Stomach (tissue), 4 donors: Measurements from ENCODE around the gene RNF213.

Experiments
- EP300 ChIP-seq: sonication (generic); formaldehyde crosslinking; IDR thresholded peaks from one replicate; pipeline ENCODE4 v1.6.1; 2017; ENCODE audit warnings: antibody characterized with exemption
- TF ChIP-seq, protein P1 (sequence below), 7 experiments: fragments of 450-650 bp in 4 of 7; fragments of 200-600 bp in 3 of 7; sonication (generic) in 3 of 7; IDR thresholded peaks; one replicate each; pipeline ENCODE4 v1.5.1; 2016 to 2019; ENCODE audit warnings: antibody characterized with exemption in 7 of 7, control low read depth in 2 of 7, mild to moderate bottlenecking in 1 of 7

DNA sequence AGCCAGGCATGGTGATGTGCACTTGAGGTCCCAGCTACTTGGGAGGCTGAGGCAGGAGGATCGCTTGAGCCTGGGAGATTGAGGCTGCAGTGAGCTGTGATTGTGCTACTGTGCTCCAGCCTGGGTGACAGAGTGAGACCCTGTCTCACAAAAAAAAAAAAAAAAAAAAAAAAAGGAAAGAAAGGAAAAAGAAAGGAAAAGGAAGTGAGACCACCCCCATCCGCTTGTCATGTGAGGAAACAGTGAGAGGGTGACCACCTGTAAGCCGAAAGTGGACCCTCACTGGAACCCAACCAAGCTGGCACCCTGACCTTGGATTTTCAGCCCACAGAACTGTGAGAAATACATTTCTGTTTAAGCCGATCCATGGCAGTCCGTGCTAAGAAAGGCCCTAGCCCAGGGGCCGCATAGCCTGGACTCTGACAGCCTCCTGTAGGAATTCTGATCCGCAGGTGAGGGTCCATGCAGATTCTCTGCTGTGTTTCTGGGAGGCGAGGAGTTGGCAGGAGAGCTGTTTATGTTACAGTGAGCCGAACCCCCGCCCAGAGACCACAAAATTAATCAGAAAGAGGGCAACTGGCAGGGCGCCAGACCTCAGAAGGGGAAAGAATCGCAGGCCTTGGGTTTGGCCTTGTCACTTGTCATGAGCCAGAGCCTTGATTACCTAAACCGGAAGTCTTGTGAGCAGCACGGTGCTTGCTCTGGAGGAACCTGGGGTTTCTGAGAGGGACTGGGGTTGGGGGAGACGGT, 41.5 kb upstream of the RNF213 start:
- TF ChIP-seq, protein P1, sequence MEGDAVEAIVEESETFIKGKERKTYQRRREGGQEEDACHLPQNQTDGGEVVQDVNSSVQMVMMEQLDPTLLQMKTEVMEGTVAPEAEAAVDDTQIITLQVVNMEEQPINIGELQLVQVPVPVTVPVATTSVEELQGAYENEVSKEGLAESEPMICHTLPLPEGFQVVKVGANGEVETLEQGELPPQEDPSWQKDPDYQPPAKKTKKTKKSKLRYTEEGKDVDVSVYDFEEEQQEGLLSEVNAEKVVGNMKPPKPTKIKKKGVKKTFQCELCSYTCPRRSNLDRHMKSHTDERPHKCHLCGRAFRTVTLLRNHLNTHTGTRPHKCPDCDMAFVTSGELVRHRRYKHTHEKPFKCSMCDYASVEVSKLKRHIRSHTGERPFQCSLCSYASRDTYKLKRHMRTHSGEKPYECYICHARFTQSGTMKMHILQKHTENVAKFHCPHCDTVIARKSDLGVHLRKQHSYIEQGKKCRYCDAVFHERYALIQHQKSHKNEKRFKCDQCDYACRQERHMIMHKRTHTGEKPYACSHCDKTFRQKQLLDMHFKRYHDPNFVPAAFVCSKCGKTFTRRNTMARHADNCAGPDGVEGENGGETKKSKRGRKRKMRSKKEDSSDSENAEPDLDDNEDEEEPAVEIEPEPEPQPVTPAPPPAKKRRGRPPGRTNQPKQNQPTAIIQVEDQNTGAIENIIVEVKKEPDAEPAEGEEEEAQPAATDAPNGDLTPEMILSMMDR (IDR thresholded peaks at IDR 0.05) = no peak
- no peak for TF ChIP-seq EP300
